Rectal smooth muscle tissue (tissue), 1 donor: ENCODE data around the gene AGRN.

Source experiments
- H3K27ac ChIP-seq: one replicate; pipeline ENCODE4 v1.7.0; 2013; ENCODE audit warnings: low read depth, low read length, inconsistent platforms
- H3K27me3 ChIP-seq: one replicate; pipeline ENCODE4 v1.7.0; 2013; ENCODE audit warnings: low read length; ENCODE audit not compliant: control insufficient read depth, insufficient read depth
- H3K36me3 ChIP-seq: one replicate; pipeline ENCODE4 v1.7.0; 2013; ENCODE audit warnings: low read length; ENCODE audit not compliant: control insufficient read depth, insufficient read depth
- H3K4me1 ChIP-seq: one replicate; pipeline ENCODE4 v1.7.0; 2013; ENCODE audit warnings: low read length; ENCODE audit not compliant: control insufficient read depth, insufficient read depth
- H3K4me3 ChIP-seq: one replicate; pipeline ENCODE4 v1.7.0; 2013; ENCODE audit warnings: low read length
- H3K9ac ChIP-seq: one replicate; pipeline ENCODE4 v1.7.0; 2013; ENCODE audit warnings: low read length

The AGRN gene

DNA sequence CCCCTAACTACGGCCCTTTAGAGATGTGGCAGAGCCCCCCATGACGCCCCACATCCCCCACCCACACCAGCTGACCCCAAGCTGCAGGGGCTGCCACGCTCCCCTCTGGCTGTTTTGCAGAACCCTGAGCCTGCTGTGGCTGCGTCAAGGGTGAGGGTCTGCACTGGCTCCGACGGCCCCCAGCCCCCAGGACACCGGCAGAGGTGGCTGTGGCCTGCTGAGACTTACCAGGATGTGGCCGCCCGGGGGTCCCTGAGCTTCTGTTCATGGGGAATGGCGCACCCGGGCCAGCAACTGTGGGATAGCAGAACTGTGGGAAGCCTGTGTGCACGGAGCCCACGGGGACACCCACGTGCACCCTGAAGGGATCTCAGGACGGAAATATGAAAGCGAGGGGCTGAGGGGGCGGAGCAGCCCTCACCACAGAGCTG lies 67.0 kb downstream of the AGRN start:
- Histone ChIP-seq H3K36me3 (no peaks in the 10 kb centered on the region), H3K9ac (no peak overlapping the region), H3K4me1 (no peaks in the 10 kb centered on the region), H3K27ac (no peak overlapping the region), H3K4me3 (no peak overlapping the region), H3K27me3 (no peaks in the 10 kb centered on the region)

DNA sequence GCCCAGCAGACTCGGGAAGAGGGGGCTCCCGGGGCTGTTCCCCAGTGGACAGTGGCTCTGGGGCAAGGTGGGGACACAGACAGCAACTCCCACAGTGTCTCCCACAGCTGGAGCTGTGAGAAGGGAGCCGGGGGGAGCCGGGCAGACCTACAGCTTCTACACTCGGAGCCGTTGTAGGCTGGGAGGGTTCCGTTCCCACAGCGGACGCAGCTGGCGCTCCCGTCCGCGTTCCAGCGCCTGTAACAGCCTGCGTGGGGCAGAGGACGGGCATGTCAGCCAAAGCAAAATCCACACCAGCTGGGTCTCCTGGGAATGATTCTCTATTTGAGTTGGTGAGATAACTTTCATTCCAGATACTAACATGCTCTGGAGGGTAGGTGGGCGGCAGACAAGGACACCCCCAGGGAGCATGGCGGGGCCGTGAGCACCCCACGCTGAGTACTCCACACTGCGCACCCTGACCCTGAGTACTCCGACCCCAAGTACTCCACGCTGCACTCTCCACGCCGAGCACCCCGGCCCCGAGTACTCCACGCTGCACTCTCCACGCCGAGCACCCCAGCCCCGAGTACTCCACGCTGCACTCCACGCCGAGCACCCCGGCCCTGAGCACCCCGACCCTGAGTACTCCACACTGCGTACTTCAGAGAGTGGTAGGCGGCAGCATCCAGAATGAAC lies 67.6 kb downstream of the AGRN start:
- H3K36me3 ChIP-seq, result no peaks in the 10 kb centered on the region
- no peaks in the 10 kb centered on the region for H3K4me1 ChIP-seq
- H3K4me3 ChIP-seq, result no peak overlapping the region
- no peak overlapping the region for H3K27ac ChIP-seq
- H3K27me3 ChIP-seq, result no peaks in the 10 kb centered on the region
- H3K9ac ChIP-seq, result no peak overlapping the region

DNA sequence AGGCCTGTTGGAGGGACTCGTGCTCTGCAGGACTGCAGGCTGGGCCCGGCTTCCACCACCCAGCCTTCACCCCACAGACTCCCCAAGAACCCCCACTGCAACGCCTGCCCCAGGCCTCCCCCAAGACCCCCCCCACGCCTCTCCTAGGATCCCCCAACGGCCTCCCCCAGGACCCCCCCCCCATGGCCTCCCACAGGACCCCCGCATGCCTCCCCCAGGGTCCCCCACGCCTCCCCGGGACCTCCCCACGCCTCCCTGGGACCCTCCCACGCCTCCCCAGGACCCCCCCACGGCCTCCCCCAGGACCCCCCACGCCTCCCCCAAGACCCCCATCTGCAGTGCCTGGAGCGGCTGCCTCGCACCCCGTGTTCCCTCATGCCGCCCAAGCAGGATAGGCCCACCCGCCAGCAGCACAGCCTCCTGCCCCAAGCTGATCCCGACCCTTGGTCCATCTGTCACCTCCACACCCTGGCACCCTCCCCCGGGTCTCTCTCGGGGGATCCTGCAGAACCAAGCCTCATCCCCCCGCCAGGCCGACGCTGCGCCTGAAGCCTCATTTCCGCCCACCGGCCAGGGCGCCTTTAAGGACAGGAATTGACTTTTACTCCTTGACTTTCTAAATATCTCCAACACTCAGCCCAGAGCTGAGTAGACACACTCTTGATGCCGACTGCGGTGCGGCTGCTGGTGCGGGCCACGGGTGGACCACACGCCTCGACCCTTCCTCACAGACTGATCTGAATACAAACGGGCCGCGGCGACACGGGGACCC lies 68.3 kb downstream of the AGRN start:
- H3K9ac ChIP-seq, result no peak overlapping the region
- no peaks in the 10 kb centered on the region for H3K36me3 ChIP-seq
- H3K4me1 ChIP-seq, result no peaks in the 10 kb centered on the region

DNA sequence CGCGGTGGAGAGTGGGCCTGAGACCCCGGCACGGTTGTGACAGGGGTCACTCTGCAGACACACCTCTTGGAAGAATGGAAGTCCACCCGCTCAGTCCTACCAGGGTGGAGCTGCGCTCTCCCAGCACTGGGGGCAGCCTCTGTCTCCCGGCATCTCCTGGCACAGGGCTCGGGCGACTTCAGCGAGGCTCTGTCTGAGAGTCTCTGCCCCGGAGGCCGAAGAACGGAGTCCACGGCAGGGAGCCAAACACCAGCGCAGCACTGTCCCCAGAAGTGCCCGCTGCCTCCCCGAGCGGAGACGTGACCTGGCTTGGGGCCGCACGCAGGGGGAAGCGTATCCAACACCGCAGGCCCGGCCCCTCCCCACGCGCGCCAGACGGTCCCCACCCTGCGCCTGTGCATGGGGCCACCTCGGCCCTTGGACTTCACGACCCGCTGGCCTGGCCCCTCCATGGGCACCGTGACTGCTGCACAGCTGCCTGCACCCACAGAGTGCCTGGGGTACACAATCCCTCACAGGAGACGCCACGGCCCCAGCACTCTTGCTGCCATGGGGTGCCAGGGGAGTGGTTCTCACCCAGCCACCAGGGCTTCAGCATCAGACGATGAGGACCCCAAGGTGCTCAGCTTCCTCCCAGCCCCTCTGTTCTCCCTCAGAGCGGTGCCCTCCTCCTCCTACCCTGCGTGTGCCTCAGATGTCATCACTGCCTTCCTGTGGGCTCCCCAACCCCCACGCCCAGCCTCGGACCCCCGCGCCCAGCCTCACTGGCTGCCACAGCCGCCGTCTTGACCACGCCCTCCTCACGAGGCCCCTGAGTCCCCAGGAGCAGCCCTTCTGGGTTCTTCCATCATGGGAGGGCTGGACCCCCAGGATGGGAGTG lies 69.1 kb downstream of the AGRN start:
- no peak overlapping the region for H3K9ac ChIP-seq
- no peaks in the 10 kb centered on the region for H3K4me1 ChIP-seq
- no peak overlapping the region for H3K4me3 ChIP-seq
- H3K27me3 ChIP-seq, result no peaks in the 10 kb centered on the region
- H3K36me3 ChIP-seq, result no peaks in the 10 kb centered on the region
- no peak overlapping the region for H3K27ac ChIP-seq

More for the DNA sequence above, 68.3 kb downstream of the AGRN start:
- H3K4me3 ChIP-seq, result no peak overlapping the region
- no peak overlapping the region for H3K27ac ChIP-seq
- no peaks in the 10 kb centered on the region for H3K27me3 ChIP-seq

DNA sequence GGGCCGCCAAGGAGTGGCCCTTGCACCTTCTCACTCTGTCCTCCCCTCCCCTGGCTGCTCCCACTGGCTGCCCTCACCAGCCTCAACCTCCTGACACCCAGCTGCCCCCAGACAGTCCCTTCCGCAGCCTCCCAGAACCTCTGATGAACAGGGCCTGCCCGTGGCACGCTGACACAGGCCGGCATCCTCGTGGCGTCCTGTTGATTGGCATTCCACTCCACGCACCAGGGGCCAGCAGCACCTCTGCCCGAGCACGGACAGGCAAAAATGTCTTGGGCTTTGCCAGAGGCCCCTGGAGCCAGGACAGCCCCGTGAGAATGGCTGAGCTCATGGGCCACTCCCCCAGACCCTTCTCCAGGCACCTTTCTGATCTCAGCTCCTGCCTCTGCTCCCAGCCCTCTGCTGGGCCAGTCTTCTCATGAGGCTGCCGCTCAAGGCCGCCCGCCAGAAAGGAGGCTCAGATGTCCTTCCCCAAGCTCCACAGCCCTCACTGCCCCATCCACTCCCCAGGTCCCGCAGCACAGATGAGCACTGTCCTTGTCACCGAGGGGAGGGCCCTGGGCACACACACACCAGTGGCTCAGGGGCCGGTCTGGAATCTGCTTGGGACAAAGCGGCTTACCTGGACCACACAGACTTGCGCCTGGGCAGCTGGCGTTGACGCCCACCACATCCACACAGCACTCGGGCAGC lies 70.0 kb downstream of the AGRN start:
- Histone ChIP-seq H3K4me1 (no peaks in the 10 kb centered on the region), H3K27ac (no peak overlapping the region), H3K36me3 (no peaks in the 10 kb centered on the region), H3K4me3 (no peak overlapping the region), H3K9ac (no peak overlapping the region), H3K27me3 (no peaks in the 10 kb centered on the region)

DNA sequence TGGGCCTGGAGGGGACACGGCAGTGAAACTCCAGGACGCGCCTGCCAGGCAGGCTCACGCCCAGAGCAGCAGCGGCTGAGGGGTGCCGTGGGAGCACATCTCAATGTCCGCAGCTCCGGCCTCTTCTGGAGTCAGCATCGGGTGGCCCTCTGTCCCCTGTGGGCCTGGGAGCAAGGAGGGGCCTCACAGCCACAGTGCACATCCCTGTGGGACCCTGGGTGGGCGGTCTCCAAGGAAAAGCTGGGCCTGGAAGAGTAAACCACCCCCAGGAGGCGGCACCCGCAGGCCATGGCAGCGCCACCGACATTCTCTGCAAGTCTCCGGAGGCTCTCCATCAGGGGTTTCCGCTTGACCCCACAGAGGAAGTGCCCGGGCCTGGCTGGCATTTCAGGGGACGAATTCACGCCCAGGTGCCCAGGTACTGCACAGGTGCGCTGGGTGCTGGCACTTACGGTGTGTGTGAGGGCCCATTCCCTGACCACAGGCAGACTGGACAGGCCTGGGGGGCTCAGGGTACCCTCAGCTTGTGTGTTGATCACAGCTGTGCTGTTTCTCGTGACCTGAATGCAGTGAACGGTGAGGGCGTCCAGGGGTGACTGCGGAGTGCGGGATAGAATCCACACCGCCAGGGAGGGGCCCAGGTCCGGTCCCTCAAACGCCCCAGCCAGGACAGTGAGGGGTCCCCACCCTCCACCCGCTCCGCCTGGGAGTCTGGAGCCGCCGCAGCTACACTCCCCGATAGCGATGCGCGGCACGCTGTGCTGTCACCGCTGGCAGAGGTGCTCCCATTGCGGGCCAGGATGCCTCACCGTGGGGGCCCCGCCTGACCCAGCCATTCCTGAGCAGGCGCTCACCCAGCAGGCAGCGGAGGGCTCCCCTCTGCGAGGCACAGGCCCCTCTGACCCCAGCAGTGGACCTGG lies 70.8 kb downstream of the AGRN start:
- Histone ChIP-seq H3K9ac (no peak overlapping the region), H3K4me3 (no peak overlapping the region), H3K4me1 (no peaks in the 10 kb centered on the region), H3K27ac (no peak overlapping the region), H3K27me3 (no peaks in the 10 kb centered on the region), H3K36me3 (no peaks in the 10 kb centered on the region)

DNA sequence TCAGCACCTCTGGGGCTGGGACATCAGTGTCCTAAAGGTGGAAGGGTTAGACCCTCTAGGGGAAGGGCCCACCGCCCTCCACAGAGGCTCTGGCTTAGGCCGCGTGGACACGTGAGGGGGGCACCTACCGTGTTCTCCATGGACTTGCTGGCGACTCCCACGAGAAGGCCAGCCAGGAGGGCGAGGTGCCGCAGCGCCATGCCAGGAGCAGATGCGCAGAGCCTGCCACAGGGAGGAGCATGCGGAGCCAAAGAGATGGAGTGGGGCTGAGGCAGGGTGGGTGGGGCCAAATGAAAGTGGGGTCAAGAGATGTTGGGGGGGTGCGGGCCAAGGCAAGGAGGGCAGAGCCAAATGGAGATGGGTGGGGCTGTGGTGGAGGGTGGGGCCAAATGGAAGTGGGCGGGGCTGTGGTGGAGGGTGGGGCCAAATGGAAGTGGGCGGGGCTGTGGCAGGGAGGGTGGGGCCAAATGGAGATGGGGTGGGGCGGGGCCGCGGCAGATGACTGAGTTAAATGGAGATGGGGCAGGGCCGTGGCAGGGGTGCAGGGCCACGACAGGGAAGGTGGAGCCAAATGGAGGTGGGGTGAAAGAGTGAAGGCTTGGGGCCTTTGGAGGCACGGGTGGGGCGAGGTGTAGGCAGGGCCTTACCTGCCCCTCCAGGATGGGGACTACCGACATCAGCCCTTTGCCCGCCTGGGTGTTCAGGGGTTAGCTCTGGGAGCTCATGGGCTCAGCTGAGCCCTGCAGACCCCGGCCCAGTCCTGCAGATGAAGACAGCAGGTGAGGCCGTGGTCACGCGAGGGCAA lies 71.6 kb downstream of the AGRN start:
- Histone ChIP-seq H3K4me3 (no peak overlapping the region), H3K9ac (no peak overlapping the region), H3K27me3 (no peaks in the 10 kb centered on the region), H3K4me1 (no peaks in the 10 kb centered on the region), H3K36me3 (no peaks in the 10 kb centered on the region), H3K27ac (no peak overlapping the region)

DNA sequence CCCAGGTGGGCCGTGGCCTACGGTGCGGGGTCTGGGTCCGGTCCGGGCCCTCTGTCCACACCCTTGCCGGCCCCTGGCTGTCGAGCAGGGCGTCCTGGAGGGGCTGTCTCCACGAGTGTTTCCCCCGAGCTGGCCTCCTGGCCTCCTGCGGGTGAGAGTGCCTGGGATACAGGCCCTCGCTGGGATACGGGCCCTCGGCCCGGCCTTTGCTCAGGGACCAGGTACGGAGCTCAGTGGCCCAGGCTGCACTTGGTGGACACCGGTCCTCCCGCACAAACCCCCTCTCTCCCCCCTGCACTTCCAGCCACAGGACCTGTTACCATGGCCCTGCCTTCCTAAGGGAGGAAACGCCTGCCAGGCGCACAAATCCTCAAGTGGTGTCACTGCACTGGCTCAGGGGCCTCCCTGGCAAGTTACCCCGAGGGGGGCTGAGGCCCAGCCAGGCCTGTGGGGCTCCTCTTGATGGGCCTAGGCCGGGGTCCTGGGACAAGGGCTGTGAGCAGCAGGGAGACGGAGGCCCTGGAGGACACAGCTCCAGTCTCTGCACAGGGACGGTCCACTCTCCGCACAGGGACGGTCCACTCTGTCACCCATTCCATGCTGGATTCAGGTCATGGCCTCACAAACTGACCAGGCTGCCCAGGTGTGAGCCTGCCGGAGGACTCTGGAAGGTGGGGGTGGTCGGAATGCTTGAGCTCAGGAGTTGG lies 72.4 kb downstream of the AGRN start:
- Histone ChIP-seq H3K36me3 (no peaks in the 10 kb centered on the region), H3K27me3 (no peaks in the 10 kb centered on the region), H3K4me1 (no peaks in the 10 kb centered on the region), H3K27ac (no peak overlapping the region), H3K9ac (no peak overlapping the region), H3K4me3 (no peak overlapping the region)

DNA sequence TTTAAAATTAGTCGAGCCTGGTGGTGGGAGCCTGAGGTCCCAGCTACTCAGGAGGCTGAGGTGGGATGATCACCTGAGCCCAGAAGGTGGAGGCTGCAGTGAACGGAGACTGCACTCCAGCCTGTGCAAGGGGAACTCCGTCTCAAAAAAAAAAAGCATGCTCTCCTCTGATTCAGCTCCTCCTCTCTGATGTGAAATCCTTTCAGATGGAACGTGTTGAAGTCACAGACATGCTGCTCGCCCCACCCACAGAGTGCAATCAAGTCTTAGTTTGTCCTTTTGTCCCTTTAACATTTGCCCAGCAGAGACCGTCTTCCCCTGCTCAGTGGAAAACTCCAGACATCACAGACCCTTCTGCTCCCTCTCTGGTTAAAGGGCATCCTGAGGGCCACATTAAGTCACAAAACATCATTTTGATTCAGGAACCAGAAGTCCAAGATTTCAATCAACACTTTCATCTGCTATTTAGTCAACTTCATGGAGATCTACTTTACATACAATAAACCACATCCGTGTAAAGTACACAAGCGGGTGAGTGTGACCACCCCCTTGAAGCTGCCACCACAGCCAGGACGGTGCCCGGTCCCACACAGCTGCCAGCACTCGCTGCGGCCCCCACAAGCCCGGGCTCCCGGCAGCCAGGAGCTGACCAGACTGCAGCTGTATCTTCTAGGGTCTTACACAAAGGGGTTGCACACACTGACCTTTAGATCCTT lies 73.1 kb downstream of the AGRN start:
- no peak overlapping the region for H3K4me3 ChIP-seq
- H3K9ac ChIP-seq, result no peak overlapping the region
- no peaks in the 10 kb centered on the region for H3K27me3 ChIP-seq
- H3K4me1 ChIP-seq, result no peaks in the 10 kb centered on the region
- H3K27ac ChIP-seq, result no peak overlapping the region
- H3K36me3 ChIP-seq, result no peaks in the 10 kb centered on the region

DNA sequence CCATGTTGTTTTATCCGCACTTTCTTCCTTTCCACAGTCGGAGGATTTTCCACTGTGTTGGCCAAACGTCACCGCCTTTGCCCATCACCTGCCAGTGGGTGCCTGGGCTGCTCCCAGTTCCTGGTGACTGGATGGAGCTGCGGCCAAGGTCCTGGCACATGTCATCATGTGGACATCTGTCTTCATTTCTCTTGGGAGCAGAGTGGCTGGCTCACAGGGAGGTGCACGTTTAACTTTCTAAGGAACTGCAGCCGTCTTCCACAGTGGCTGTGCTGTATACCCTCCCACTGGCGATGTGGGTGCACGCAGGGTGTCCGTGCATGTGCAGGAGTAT lies 73.7 kb downstream of the AGRN start:
- Histone ChIP-seq H3K9ac (no peak overlapping the region), H3K4me3 (no peak overlapping the region), H3K27ac (no peak overlapping the region), H3K27me3 (no peaks in the 10 kb centered on the region), H3K4me1 (no peaks in the 10 kb centered on the region), H3K36me3 (no peaks in the 10 kb centered on the region)
